CD4-positive, alpha-beta T cell treated with Interleukin-2 at 100 ng/mL for 4 hours (primary cell): ENCODE measurements around the gene PARD6B.
"Not testable (repeated sequence)": the region's sequence is repeated elsewhere in the genome, so short reads cannot be mapped to it uniquely, and the experiment has no call there.

Experiments
- DNase-seq: peaks from one replicate; pipeline ENCODE4 v3.0.0-alpha.2; 2020; ENCODE audit warnings: low spot score

PARD6B gene

GRCh38 chr20:50776122-50776817 is 44.9 kb downstream of the PARD6B start:
- DNase-seq: no peak

GRCh38 chr20:50777373-50777772 is 46.0 kb downstream of the PARD6B start:
- no peak for DNase-seq

- not testable (repeated sequence) for DNase-seq
These were observed 47.6 kb downstream of the PARD6B start for GRCh38 chr20:50778994-50779393.

DNA sequence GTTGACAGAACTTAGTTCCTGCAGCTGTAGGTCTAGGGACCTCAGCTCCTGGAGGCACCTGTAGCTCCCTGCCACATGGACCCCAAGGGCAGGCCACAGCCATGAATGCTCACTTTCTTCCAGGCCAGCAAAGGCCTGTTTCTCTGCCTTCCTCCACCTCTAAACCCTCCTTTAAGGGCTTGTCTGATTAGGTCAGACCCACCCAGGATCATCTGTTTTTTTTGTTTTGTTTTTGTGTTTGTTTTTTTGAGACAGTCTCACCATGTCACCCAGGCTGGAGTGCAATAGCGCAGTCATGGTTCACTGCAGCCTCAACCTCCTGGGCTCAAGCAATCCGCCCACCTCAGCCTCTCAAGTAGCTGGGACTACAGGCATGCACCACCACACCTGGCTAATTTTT is 52.0 kb downstream of the PARD6B start:
- no peak for DNase-seq

DNA sequence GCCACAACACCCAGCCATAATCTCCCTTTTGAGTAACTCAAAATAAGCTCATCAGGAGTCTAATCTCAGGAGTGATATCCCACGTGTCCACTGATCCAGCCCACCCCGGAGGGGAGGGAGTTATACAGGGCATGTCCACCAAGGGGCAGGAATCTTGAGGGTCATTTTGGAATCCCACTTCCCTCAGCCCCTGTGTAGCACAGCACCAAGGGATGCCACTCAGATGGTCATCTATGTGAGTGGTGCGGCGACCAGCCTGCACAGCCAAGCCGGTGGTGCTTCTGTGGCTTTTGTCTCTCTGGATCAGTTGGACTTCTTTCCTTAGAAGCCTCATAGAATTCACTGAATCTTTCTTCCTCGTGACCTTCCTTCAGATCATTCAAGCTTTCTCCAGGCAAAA is 52.5 kb downstream of the PARD6B start:
- no peak for DNase-seq

DNA sequence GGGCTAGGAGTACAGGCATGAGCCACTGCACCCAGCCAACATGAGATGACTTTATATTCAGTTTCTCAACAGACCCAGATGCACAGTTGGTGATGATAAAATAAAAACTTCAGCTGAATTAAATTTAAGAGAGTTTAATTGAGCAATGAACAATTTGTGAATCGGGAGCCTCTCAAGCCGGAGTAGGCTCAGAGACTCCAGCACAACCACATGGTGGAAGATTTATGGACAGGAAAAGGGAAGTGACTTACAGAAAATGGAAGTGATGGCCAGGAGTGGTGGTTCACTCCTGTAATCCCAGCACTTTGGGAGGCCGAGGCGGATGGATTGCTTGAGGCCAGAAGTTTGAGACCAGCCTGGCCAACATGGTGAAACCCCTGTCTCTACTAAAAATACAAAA is 53.1 kb downstream of the PARD6B start:
- no peak for DNase-seq

DNA sequence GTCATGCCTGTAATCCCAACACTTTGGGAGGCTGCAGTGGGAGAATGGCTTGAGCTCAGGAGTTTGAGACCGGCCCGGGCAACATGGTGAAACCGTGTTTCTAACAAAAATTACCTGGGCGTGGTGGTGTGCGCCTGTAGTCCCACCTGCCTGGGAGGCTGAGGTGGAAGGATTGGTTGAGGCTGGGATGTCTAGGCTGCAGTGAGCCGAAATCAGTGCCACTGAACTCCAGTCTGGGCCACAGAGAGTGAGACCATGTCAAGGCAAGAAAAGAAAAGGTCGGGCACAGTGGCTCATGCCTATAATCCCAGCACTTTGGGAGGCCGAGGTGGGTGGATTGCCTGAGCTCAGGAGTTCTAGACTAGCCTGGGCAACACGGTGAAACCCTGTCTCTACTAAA is 55.3 kb downstream of the PARD6B start:
- DNase-seq: no peak

- DNase-seq: no peak
These were observed 55.8 kb downstream of the PARD6B start for GRCh38 chr20:50787181-50787580.

DNA sequence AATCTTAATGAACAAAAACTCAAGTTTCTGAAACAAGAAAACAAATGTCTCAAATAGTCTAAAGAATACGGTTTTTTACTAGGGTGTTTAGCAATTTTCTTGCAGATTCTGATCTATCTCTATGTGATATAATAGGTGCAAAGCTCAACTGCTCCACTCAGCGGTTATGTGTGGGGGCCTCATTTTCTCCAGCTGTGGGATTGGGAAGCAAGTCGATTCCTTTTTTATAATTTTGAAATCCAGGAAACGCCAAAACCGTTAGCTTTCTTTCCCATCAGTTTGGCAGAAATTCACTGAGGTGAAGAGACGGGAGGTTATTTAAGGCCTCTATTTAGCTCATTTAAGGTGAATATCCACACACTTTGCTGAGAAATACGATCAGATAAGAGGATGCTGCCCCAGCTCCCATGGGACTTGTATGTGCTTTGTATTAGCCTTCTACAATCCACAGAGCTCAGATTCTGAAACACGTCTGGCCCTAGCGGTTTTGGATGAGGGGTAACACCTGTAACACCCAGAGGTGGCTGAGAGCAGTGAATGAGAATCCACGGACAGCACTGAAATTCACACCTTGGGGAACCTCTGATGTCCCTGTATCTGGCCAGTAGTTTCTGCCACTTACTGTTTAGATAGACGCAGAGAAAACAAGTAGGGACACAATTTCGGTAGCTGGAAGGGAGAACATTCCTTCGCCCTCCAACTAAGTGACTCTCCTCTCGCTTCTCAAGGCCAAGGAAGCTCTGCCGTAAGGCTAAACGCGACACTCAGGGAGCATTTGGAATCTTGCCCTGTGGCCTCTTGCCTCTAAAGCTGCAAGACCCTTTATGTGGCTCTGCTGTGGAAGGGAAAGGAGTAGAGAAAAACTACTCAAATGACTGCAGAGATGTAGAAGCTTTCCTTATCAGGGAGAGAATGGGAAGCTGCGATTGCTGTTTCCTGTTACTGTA is 56.9 kb downstream of the PARD6B start:
- no peak for DNase-seq

DNA sequence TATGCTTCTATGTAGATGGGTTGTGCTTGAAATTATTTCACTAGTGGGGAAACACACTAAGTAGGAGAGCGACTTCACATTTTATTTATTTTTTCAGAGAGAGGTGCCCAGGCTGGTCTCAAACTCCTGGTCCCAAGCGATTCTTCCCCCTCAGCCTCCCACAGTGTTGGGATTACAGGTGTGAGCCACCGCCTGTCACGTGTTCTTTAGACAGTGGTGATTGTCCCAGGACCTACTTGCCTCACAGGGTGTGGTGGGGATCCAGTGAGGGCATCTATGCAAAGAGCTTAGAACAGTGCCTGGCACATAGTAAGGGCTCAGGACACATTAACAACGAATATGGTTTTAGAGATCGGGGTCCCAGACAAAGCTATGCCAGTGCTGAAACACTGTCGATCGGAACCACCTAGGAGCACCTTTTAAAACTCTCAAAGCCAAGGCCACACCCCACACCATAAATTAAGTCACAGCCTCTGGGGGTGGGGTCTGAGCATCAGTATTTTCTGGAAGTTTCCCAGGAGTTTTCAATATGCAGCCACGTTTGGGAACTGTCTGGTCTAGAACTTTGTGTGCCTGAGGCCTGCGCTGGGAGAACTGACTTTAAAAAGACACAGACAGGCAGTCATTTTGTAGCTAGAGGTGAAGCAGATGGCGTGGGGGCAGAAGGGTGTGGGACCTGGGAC is 58.7 kb downstream of the PARD6B start:
- no peak for DNase-seq

- peak; percentile 84 for DNase-seq
These were observed 59.4 kb downstream of the PARD6B start for GRCh38 chr20:50790651-50791277.

DNA sequence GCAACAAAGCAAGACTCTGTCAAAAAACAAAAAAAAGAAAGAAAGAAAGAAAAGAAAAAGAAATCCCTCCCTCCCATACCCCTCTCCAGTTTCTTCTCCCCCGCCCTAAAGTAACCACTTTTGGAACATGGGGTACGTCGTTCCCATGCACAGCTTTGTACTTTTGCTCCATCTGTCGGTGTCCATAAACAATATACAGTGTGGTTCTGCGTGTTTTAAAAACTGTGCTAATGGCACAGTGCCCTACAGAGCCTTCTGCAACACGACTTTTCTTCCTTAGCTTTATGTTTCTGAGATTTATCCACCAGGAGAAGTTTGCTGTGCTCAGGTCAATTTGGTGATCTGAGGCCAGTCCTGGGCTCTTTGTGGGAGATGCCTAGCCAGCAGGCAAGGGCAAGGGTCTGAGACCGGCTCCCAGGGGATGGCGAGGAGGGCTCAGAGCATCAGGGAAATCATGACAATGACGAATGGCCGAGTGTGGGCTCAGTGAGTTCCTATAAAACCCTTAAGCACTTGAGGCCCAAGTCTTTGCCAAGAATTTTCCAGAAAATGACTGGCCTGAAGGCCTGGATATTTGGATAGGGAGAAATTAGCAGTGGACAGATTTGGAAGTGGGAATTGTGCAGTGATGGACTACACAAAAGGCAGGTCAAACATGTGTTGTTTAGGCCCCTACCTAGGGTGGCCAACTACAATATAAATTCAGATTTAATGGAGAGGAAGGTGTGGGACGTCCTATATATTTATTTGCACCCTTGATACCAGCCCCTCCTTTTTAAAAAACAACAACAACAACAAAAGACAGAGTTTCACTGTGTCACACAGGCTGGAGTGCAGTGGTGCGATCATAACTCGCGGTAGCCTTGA is 61.6 kb downstream of the PARD6B start:
- no peak for DNase-seq

DNA sequence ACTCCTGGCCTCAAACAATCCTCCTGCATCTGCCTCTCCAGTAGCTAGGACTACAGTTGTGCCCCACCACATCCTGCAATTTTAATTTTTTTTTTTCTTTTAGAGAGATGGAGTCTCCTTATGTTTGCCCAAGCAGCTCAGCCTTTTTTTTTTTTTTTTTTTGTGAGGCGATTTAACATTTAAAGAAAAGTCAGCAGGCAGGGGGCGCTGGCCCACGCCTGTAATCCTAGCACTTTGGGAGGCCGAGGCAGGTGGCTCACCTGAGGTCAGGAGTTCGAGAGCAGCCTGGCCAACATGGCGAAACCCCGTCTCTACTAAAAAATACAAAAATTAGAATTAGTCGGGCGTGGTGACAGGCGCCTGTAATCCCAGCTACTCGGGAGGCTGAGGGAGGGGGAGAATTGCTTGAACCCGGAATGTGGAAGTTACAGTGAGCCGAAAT is 62.2 kb downstream of the PARD6B start:
- peak; percentile 55 for DNase-seq

- DNase-seq: no peak
These were observed 62.9 kb downstream of the PARD6B start for GRCh38 chr20:50794181-50794845.

- DNase-seq: peak; percentile 88
These were observed 63.7 kb downstream of the PARD6B start, which contains the start of gene BCAS4 for GRCh38 chr20:50794846-50795634. BCAS4 (plus strand) TSS chr20:50795061; CDS start chr20:50795084, 23 bp downstream.

DNA sequence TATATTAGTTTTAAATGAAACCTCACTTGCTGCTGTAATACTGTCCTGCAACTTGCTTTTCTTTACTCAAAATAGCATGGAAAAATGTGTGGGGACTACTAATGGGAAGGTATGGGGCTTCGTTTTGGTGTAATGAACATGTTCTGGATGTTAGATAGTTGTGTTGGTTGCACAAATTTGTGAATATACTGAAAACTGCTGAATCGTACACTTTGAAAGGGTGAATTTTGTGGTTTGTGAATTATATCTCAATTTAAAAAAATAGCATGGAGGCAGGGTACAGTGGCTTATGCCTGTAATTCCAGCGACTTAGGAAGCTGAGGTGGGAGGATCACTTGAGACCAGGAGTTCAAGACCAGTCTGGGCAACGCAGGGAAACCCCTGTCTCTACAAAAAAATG is 65.8 kb downstream of the PARD6B start:
- DNase-seq: no peak

DNA sequence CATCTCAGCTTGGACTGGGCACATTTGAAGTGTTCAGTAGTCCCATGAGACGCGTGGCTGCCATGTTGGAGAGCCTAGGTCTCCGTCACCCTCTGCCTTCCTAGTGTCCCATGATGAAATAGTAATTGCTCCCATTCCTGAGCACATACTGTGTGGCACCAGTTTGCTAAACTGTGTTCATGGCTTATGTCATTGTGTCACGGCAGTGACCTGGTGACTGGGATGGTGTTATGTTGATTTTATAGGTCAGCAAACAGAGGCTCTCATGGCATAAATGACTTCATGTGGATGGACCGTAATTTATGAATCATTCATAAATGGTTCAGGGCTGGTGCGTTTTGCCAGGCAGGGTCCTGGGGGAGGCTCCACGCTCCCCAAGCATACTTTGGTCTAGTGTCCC is 67.3 kb downstream of the PARD6B start:
- DNase-seq: no peak

- no peak for DNase-seq
These were observed 68.0 kb downstream of the PARD6B start for GRCh38 chr20:50799176-50799889.
